Measurements from ENCODE around the gene SUCLA2. TPM values are rescaled to one million over a fixed set of nuclear protein-coding genes. Genes with fewer than 3 reads are reported as not detected.

SUCLA2 gene
- total and polyA plus RNA-seq, 3 donors from 2014 or later, result 32.7 to 50.0 (median 41.5) TPM

DNA sequence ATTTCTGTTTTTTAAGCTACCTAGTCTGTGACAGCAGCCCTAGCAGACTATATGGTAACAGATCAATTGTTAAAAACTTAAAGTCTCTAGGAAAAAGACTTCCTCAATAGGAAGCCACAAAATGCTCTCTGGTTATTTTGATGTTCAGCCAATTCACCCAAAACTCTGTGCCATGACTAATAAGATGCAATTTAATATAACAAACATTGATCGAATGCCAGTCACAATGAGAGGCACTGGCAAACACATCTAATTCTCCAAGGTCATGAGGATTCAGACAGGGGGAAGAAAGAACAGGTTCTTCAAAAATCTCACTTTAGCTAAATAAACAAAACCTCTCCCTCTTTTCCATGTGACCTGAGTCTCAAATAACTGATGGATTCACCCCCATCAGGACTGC lies 107.5 kb downstream of the SUCLA2 start:
- H3K4me3 ChIP-seq, result no peak overlapping the region
- no peaks in the 10 kb centered on the region for H3K27me3 ChIP-seq
- no peaks in the 10 kb centered on the region for H3K36me3 ChIP-seq (ENCODE audit: low read depth, missing control alignments)
- intact Hi-C loops (cut with DNase I; ENCODE audit: low total_unique reads), result no loop called here
- no peak for TF ChIP-seq POLR2A (IDR thresholded peaks at IDR 0.05)
- TF ChIP-seq, protein P1, sequence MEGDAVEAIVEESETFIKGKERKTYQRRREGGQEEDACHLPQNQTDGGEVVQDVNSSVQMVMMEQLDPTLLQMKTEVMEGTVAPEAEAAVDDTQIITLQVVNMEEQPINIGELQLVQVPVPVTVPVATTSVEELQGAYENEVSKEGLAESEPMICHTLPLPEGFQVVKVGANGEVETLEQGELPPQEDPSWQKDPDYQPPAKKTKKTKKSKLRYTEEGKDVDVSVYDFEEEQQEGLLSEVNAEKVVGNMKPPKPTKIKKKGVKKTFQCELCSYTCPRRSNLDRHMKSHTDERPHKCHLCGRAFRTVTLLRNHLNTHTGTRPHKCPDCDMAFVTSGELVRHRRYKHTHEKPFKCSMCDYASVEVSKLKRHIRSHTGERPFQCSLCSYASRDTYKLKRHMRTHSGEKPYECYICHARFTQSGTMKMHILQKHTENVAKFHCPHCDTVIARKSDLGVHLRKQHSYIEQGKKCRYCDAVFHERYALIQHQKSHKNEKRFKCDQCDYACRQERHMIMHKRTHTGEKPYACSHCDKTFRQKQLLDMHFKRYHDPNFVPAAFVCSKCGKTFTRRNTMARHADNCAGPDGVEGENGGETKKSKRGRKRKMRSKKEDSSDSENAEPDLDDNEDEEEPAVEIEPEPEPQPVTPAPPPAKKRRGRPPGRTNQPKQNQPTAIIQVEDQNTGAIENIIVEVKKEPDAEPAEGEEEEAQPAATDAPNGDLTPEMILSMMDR (IDR thresholded peaks at IDR 0.05), result no peak
- H3K27ac ChIP-seq, result no peak overlapping the region
- no peak for DNase-seq
- H3K4me1 ChIP-seq, result no peaks in the 10 kb centered on the region
- 60 to 84% methylated on average over 1 of the region's 1 CpG for WGBS, 2 donors
- H3K9me3 ChIP-seq, result no peaks in the 10 kb centered on the region

Other genes starting within 250 kb of the SUCLA2 start
- 10 to 100 TPM; 11.1 to 12.3 TPM for gene NUDT15, start 36.5 kb upstream of the SUCLA2 start, total RNA-seq
- gene NUDT15, start 36.5 kb upstream of the SUCLA2 start, polyA plus RNA-seq (ENCODE audit: insufficient read depth, low read depth, low replicate concordance), result 16.9 TPM
- 10 to 100 TPM; 55.3 to 58.2 TPM for gene MED4, start 93.8 kb upstream of the SUCLA2 start, total RNA-seq
- 111 TPM for gene MED4, start 93.8 kb upstream of the SUCLA2 start, polyA plus RNA-seq (ENCODE audit: insufficient read depth, low read depth, low replicate concordance)
- gene ITM2B, start 231.9 kb upstream of the SUCLA2 start, total RNA-seq, result 100 to 1,000 TPM; 330 to 351 TPM
- 588 TPM for gene ITM2B, start 231.9 kb upstream of the SUCLA2 start, polyA plus RNA-seq (ENCODE audit: insufficient read depth, low read depth, low replicate concordance)

Measured in testis (tissue), 3 donors.